Tibial nerve (tissue), 3 donors: ENCODE measurements around the gene CCDC57.

Experiments used
- CTCF ChIP-seq, 5 experiments: fragments of 200-600 bp in 3 of 5; fragments of 450-650 bp in 2 of 5; sonication (generic) in 3 of 5; IDR thresholded peaks; one replicate each; pipeline ENCODE4 v1.5.1; 2016 to 2019; ENCODE audit warnings: antibody characterized with exemption in 5 of 5, mild to moderate bottlenecking in 3 of 5, moderate library complexity in 2 of 5
- POLR2A ChIP-seq, 2 donors: fragments of 450-650 bp; IDR thresholded peaks; one replicate each; pipeline ENCODE4 v1.6.1; 2017; ENCODE audit warnings: antibody characterized with exemption in 2 of 2, mild to moderate bottlenecking in 2 of 2, moderate library complexity in 2 of 2

GRCh38 chr17:82164853-82165252 lies 47.8 kb downstream of the CCDC57 start:
- TF ChIP-seq CTCF (IDR thresholded peaks at IDR 0.05) (no peak), POLR2A (IDR thresholded peaks at IDR 0.05) (no peak)
